ENCODE measurements around the gene ZNF70.

The ZNF70 gene

GRCh38 chr22:23700706-23701105 is 50.2 kb downstream of the ZNF70 start:
- Histone ChIP-seq H3K27ac (ENCODE audit: low read depth, low read length) (no peak overlapping the region), H3K36me3 (ENCODE audit: control insufficient read depth, low read length) (peaks cover 78% of the 10 kb centered on the region), H4K20me1 (ENCODE audit: control insufficient read depth, insufficient read depth, low read depth, low read length) (peaks cover 5% of the 10 kb centered on the region; the same call in 1 of the 2 replicates), H3F3A (ENCODE audit: control insufficient read depth, insufficient read depth) (no peaks in the 10 kb centered on the region; the same call in 1 of the 2 replicates), H3K4me2 (ENCODE audit: low read length) (no peak overlapping the region), H3K9me2 (replicated peaks; ENCODE audit: control insufficient read depth, low read length) (no peaks in the 10 kb centered on the region), H3K79me2 (ENCODE audit: control insufficient read depth, low read length) (peaks cover 50% of the 10 kb centered on the region), H3K9me3 (ENCODE audit: control insufficient read depth, insufficient read depth, low read length) (no peaks in the 10 kb centered on the region), H3K27me3 (ENCODE audit: control insufficient read depth, low read length) (no peaks in the 10 kb centered on the region), H3K4me1 (ENCODE audit: control insufficient read depth, low read length) (peaks cover 14% of the 10 kb centered on the region), H3K4me3 (ENCODE audit: low read length) (no peak overlapping the region)
- TF ChIP-seq EZH2phosphoT487 (IDR thresholded peaks at IDR 0.05; ENCODE audit: borderline replicate concordance, low read length): no peak
- no peak for TF ChIP-seq CTCF (IDR thresholded peaks at IDR 0.05; ENCODE audit: low read depth, low read length, poor library complexity, severe bottlenecking)

DNA sequence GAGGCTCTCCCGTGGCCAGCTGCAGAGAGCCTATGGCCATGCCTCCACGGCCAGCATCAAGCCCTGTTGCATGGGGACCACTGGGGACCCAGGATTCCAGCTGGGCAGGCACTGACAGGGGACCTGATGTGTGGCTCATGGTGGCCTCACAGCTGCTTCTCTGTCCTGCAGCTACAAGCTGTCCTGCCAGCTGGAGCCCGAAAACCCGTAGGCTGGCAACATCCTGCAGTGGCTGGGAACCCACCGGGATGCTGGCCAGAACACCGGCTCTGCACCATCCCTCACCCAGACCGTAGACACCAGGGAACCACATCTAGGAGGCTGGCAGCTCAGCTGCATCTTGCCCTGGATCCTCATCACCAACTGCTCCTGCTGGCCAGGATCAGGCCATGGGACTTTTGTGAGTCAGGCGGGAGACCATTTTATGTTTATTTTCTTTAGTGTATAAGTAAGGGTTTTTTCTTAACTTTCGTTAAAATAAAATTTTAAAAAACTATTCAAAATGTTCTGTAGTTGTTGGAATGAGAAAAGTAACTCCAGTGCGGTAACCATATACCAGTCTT is 52.2 kb downstream of the ZNF70 start:
- Histone ChIP-seq H3K4me1 (ENCODE audit: control insufficient read depth, low read length) (peaks cover 14% of the 10 kb centered on the region), H4K20me1 (ENCODE audit: control insufficient read depth, insufficient read depth, low read depth, low read length) (peaks cover 5% of the 10 kb centered on the region; the same call in 1 of the 2 replicates), H3K36me3 (ENCODE audit: control insufficient read depth, low read length) (peaks cover 76% of the 10 kb centered on the region), H3K4me2 (ENCODE audit: low read length) (no peak overlapping the region), H3K4me3 (ENCODE audit: low read length) (no peak overlapping the region), H3K79me2 (ENCODE audit: control insufficient read depth, low read length) (peaks cover 33% of the 10 kb centered on the region), H3F3A (ENCODE audit: control insufficient read depth, insufficient read depth) (no peaks in the 10 kb centered on the region; the same call in 1 of the 2 replicates), H3K27ac (ENCODE audit: low read depth, low read length) (no peak overlapping the region), H3K9me3 (ENCODE audit: control insufficient read depth, insufficient read depth, low read length) (no peaks in the 10 kb centered on the region), H3K27me3 (ENCODE audit: control insufficient read depth, low read length) (no peaks in the 10 kb centered on the region), H3K9me2 (replicated peaks; ENCODE audit: control insufficient read depth, low read length) (no peaks in the 10 kb centered on the region)
- TF ChIP-seq EZH2phosphoT487 (IDR thresholded peaks at IDR 0.05; ENCODE audit: borderline replicate concordance, low read length) (no peak), CTCF (IDR thresholded peaks at IDR 0.05; ENCODE audit: low read depth, low read length, poor library complexity, severe bottlenecking) (no peak)

- Histone ChIP-seq H3K9me3 (ENCODE audit: control insufficient read depth, insufficient read depth, low read length) (no peaks in the 10 kb centered on the region), H3F3A (ENCODE audit: control insufficient read depth, insufficient read depth) (no peaks in the 10 kb centered on the region; the same call in 1 of the 2 replicates), H4K20me1 (ENCODE audit: control insufficient read depth, insufficient read depth, low read depth, low read length) (peaks cover 3% of the 10 kb centered on the region; the same call in 1 of the 2 replicates), H3K4me3 (ENCODE audit: low read length) (no peak overlapping the region), H3K79me2 (ENCODE audit: control insufficient read depth, low read length) (peaks cover 27% of the 10 kb centered on the region), H3K4me1 (ENCODE audit: control insufficient read depth, low read length) (peaks cover 14% of the 10 kb centered on the region), H3K27ac (ENCODE audit: low read depth, low read length) (no peak overlapping the region), H3K36me3 (ENCODE audit: control insufficient read depth, low read length) (peaks cover 73% of the 10 kb centered on the region), H3K27me3 (ENCODE audit: control insufficient read depth, low read length) (no peaks in the 10 kb centered on the region), H3K4me2 (ENCODE audit: low read length) (no peak overlapping the region), H3K9me2 (replicated peaks; ENCODE audit: control insufficient read depth, low read length) (no peaks in the 10 kb centered on the region)
- no peak for TF ChIP-seq CTCF (IDR thresholded peaks at IDR 0.05; ENCODE audit: low read depth, low read length, poor library complexity, severe bottlenecking)
- TF ChIP-seq EZH2phosphoT487 (IDR thresholded peaks at IDR 0.05; ENCODE audit: borderline replicate concordance, low read length): no peak
These were observed 52.8 kb downstream of the ZNF70 start for GRCh38 chr22:23698094-23698493.
